Liver (tissue), 9 donors: ENCODE data around the gene CDH4. TPM values are rescaled to one million over a fixed set of nuclear protein-coding genes. Genes with fewer than 3 reads are reported as not detected.

ENCODE experiments used
- DNase-seq: peaks from one replicate; pipeline ENCODE4 v3.0.0-alpha.2; 2017; ENCODE audit warnings: low spot score
- H3K27ac ChIP-seq, 2 donors: one replicate each; pipeline ENCODE4 v1.7.0; 2013; ENCODE audit warnings: inconsistent platforms in 2 of 2, low read length in 2 of 2, control low read depth in 1 of 2, low read depth in 1 of 2, mild to moderate bottlenecking in 1 of 2
- H3K27me3 ChIP-seq, 4 donors: one replicate each; pipeline versions ENCODE4 v1.6.1 to v1.7.0; 2013; ENCODE audit warnings: low read length in 3 of 4, inconsistent platforms in 1 of 4, mild to moderate bottlenecking in 1 of 4, moderate library complexity in 1 of 4; ENCODE audit not compliant: control insufficient read depth in 4 of 4, insufficient read depth in 4 of 4
- H3K36me3 ChIP-seq, 4 donors: one replicate each; pipeline versions ENCODE4 v1.6.1 to v1.7.0; 2013; ENCODE audit warnings: low read length in 3 of 4, mild to moderate bottlenecking in 3 of 4, low read depth in 1 of 4, moderate library complexity in 1 of 4; ENCODE audit not compliant: control insufficient read depth in 4 of 4, insufficient read depth in 3 of 4
- H3K4me1 ChIP-seq, 4 donors: one replicate each; pipeline versions ENCODE4 v1.6.1 to v1.7.0; 2013; ENCODE audit warnings: low read length in 3 of 4, mild to moderate bottlenecking in 3 of 4, moderate library complexity in 1 of 4; ENCODE audit not compliant: control insufficient read depth in 4 of 4, insufficient read depth in 4 of 4
- H3K4me3 ChIP-seq, 3 donors: one replicate each; pipeline versions ENCODE4 v1.6.1 to v1.7.0; 2013; ENCODE audit warnings: low read length in 3 of 3, control low read depth in 1 of 3, low read depth in 1 of 3, mild to moderate bottlenecking in 1 of 3
- H3K9ac ChIP-seq, 2 donors: one replicate each; pipeline ENCODE4 v1.7.0; 2013; ENCODE audit warnings: low read length in 2 of 2, mild to moderate bottlenecking in 2 of 2, moderate library complexity in 2 of 2, control low read depth in 1 of 2, low read depth in 1 of 2
- H3K9me3 ChIP-seq, 4 donors: one replicate each; pipeline versions ENCODE4 v1.6.1 to v1.7.0; 2013; ENCODE audit warnings: low read length in 3 of 4; ENCODE audit not compliant: control insufficient read depth in 4 of 4
- EGR1 ChIP-seq, 2 donors: IDR thresholded peaks; 2 replicates each; pipeline ENCODE4 v1.6.1; 2016 to 2018; ENCODE audit warnings: antibody characterized with exemption in 2 of 2, low read depth in 2 of 2
- FOXA1 ChIP-seq: IDR thresholded peaks from 2 replicates; pipeline ENCODE4 v1.6.1; 2016; ENCODE audit warnings: antibody characterized with exemption
- FOXA2 ChIP-seq: IDR thresholded peaks from 2 replicates; pipeline ENCODE4 v1.6.1; 2016; ENCODE audit warnings: antibody characterized with exemption
- GABPA ChIP-seq, 2 donors: IDR thresholded peaks in 1 of 2; conservative IDR thresholded peaks in 1 of 2; 2 replicates each; pipeline ENCODE4 v1.6.1; 2016; ENCODE audit warnings: antibody characterized with exemption in 2 of 2, mild to moderate bottlenecking in 1 of 2, moderate library complexity in 1 of 2
- HNF4A ChIP-seq, 2 donors: conservative IDR thresholded peaks; 2 replicates each; pipeline ENCODE4 v1.6.1; 2016; ENCODE audit warnings: antibody characterized with exemption in 2 of 2, mild to moderate bottlenecking in 2 of 2
- HNF4G ChIP-seq: IDR thresholded peaks from 2 replicates; pipeline ENCODE4 v1.6.1; 2016; ENCODE audit warnings: antibody characterized with exemption
- JUND ChIP-seq, 2 donors: IDR thresholded peaks; 2 replicates each; pipeline ENCODE4 v1.6.1; 2016; ENCODE audit warnings: antibody characterized with exemption in 2 of 2
- NR2F2 ChIP-seq: IDR thresholded peaks from 2 replicates; pipeline ENCODE4 v1.6.1; 2016; ENCODE audit warnings: antibody characterized with exemption
- RAD21 ChIP-seq, 2 donors: IDR thresholded peaks; 2 replicates each; pipeline ENCODE4 v1.6.1; 2016; ENCODE audit warnings: antibody characterized with exemption in 2 of 2, mild to moderate bottlenecking in 2 of 2
- RXRA ChIP-seq, 2 donors: IDR thresholded peaks; 2 replicates each; pipeline ENCODE4 v1.6.1; 2017 to 2018; ENCODE audit warnings: antibody characterized with exemption in 2 of 2, mild to moderate bottlenecking in 1 of 2
- SP1 ChIP-seq: IDR thresholded peaks from 2 replicates; pipeline ENCODE4 v1.6.1; 2018; ENCODE audit warnings: antibody characterized with exemption, mild to moderate bottlenecking
- TAF1 ChIP-seq: conservative IDR thresholded peaks from 2 replicates; pipeline ENCODE4 v1.6.1; 2016; ENCODE audit warnings: antibody characterized with exemption, mild to moderate bottlenecking
- YY1 ChIP-seq: IDR thresholded peaks from 2 replicates; pipeline ENCODE4 v1.6.1; 2016; ENCODE audit warnings: antibody characterized with exemption, mild to moderate bottlenecking
- WGBS: extraction: QIAGEN DNeasy Blood & Tissue Kit; methylation state at CpG from one replicate; pipeline ENCODE4 v1.1.7; 2013; 5-methylcytosine and 5-hydroxymethylcytosine counted together
- polyA plus RNA-seq, 2 donors: library from polyadenylated mRNA; stranded (reverse) in 1 of 2; unstranded in 1 of 2; fragments of 200-250 nt in 1 of 2; fragments of >200 nt in 1 of 2; fragmentation: Nextera tagmentation in 1 of 2; extraction: Ambion mirVana in 1 of 2; gene quantifications; one replicate each; pipeline versions ENCODE4 v1.2.1 to v1.2.3, GENCODE V29; 2013 to 2015
- total RNA-seq, 2 donors: library from RNA; depleted of rRNA; stranded (reverse); fragments of >200 nt; gene quantifications; one replicate each; pipeline ENCODE4 v1.2.3, GENCODE V29; 2014
- TF ChIP-seq, protein P1 (sequence below): IDR thresholded peaks from 2 replicates; pipeline ENCODE4 v1.6.1; 2016; ENCODE audit warnings: antibody characterized with exemption, mild to moderate bottlenecking
- TF ChIP-seq, protein P2 (sequence below): fragments of 150-350 bp; IDR thresholded peaks from 2 replicates; pipeline ENCODE4 v1.5.1; 2017; ENCODE audit warnings: improper control_type of control experiment, low read depth, low read length; ENCODE audit not compliant: missing input control
- TF ChIP-seq, protein P3 (sequence below): IDR thresholded peaks from 2 replicates; pipeline ENCODE4 v1.6.1; 2016; ENCODE audit warnings: antibody characterized with exemption
- TF ChIP-seq, protein P4 (sequence below): IDR thresholded peaks from 2 replicates; pipeline ENCODE4 v1.6.1; 2016; ENCODE audit warnings: antibody characterized with exemption
- TF ChIP-seq, protein P5 (sequence below): IDR thresholded peaks from 2 replicates; pipeline ENCODE4 v1.6.1; 2016; ENCODE audit warnings: antibody characterized with exemption
- donor health status: healthy.
- donor health status: healthy.
- donor health status: healthy.
- donor health status: healthy.
- donor health status: healthy.

CDH4 gene
- total and polyA plus RNA-seq, 4 donors = 0.03 to 0.25 (median 0.19) TPM; not detected in 1

DNA sequence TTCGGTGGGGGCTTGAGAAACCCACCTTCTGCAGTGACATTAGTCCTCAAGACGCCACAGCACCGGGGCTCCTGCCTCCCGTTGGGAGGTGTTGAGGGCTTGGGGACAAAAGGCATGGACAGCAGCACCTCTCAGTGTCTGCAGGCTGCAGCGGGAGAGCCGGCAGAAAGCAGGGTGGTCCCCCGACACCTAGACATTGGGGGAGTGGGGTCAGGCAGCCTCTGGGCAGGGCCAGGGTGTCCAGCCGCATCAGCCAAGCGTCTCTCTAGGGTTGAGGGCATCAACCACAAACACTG is 549.0 kb downstream of the CDH4 start:
- Histone ChIP-seq H3K4me1 (no peaks in the 10 kb centered on the region), H3K36me3 (no peaks in the 10 kb centered on the region), H3K4me3 (no peak overlapping the region), H3K27ac (no peak overlapping the region), H3K9ac (no peak overlapping the region), H3K9me3 (no peaks in the 10 kb centered on the region), H3K27me3 (peaks cover 0 to 4% (median 3%) of the 10 kb centered on the region in 4 donors)
- no peak for TF ChIP-seq JUND (IDR thresholded peaks at IDR 0.05)
- TF ChIP-seq YY1 = no peak
- no peak for TF ChIP-seq HNF4G
- DNase-seq = no peak
- WGBS = 85% methylated on average over 9 of the region's 9 CpGs

DNA sequence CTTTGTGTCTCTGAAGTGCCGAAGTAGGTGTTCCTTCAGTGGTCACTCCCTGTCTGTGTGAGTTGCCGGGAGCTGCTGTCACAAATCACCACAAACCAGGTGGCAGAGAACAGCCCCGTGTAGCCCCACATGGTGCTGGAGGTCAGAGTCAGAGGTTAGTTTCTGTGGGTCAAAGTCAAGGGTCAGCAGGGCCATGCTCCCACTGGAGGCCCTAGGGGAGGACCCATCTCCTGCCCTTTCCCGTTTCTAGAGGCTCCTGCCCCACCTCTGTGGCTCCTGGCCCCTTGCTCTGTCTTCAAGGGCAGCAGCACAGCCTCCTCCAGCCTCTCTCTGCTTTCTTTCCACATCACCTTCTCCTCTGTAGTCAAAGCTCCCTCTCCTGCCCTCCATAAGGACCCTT is 549.4 kb downstream of the CDH4 start:
- H3K36me3 ChIP-seq = no peaks in the 10 kb centered on the region
- TF ChIP-seq, protein P1, sequence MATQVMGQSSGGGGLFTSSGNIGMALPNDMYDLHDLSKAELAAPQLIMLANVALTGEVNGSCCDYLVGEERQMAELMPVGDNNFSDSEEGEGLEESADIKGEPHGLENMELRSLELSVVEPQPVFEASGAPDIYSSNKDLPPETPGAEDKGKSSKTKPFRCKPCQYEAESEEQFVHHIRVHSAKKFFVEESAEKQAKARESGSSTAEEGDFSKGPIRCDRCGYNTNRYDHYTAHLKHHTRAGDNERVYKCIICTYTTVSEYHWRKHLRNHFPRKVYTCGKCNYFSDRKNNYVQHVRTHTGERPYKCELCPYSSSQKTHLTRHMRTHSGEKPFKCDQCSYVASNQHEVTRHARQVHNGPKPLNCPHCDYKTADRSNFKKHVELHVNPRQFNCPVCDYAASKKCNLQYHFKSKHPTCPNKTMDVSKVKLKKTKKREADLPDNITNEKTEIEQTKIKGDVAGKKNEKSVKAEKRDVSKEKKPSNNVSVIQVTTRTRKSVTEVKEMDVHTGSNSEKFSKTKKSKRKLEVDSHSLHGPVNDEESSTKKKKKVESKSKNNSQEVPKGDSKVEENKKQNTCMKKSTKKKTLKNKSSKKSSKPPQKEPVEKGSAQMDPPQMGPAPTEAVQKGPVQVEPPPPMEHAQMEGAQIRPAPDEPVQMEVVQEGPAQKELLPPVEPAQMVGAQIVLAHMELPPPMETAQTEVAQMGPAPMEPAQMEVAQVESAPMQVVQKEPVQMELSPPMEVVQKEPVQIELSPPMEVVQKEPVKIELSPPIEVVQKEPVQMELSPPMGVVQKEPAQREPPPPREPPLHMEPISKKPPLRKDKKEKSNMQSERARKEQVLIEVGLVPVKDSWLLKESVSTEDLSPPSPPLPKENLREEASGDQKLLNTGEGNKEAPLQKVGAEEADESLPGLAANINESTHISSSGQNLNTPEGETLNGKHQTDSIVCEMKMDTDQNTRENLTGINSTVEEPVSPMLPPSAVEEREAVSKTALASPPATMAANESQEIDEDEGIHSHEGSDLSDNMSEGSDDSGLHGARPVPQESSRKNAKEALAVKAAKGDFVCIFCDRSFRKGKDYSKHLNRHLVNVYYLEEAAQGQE = no peak
- TF ChIP-seq RAD21 (IDR thresholded peaks at IDR 0.05) (no peak), YY1 (no peak), EGR1 (IDR thresholded peaks at IDR 0.05; ENCODE audit: low read depth in 2 of 2) (no peak), TAF1 (no peak), GABPA (IDR thresholded peaks at IDR 0.05 in 1 of 2, conservative IDR thresholded peaks at IDR 0.05 in 1 of 2) (no peak), FOXA2 (no peak), RXRA (IDR thresholded peaks at IDR 0.05) (no peak), SP1 (no peak), NR2F2 (no peak), FOXA1 (no peak), JUND (IDR thresholded peaks at IDR 0.05) (no peak), HNF4A (conservative IDR thresholded peaks at IDR 0.05) (no peak)
- TF ChIP-seq, protein P2, sequence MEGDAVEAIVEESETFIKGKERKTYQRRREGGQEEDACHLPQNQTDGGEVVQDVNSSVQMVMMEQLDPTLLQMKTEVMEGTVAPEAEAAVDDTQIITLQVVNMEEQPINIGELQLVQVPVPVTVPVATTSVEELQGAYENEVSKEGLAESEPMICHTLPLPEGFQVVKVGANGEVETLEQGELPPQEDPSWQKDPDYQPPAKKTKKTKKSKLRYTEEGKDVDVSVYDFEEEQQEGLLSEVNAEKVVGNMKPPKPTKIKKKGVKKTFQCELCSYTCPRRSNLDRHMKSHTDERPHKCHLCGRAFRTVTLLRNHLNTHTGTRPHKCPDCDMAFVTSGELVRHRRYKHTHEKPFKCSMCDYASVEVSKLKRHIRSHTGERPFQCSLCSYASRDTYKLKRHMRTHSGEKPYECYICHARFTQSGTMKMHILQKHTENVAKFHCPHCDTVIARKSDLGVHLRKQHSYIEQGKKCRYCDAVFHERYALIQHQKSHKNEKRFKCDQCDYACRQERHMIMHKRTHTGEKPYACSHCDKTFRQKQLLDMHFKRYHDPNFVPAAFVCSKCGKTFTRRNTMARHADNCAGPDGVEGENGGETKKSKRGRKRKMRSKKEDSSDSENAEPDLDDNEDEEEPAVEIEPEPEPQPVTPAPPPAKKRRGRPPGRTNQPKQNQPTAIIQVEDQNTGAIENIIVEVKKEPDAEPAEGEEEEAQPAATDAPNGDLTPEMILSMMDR = no peak
- TF ChIP-seq, protein P3, sequence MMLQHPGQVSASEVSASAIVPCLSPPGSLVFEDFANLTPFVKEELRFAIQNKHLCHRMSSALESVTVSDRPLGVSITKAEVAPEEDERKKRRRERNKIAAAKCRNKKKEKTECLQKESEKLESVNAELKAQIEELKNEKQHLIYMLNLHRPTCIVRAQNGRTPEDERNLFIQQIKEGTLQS = no peak
- TF ChIP-seq, protein P4, sequence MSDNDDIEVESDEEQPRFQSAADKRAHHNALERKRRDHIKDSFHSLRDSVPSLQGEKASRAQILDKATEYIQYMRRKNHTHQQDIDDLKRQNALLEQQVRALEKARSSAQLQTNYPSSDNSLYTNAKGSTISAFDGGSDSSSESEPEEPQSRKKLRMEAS = no peak
- TF ChIP-seq, protein P5, sequence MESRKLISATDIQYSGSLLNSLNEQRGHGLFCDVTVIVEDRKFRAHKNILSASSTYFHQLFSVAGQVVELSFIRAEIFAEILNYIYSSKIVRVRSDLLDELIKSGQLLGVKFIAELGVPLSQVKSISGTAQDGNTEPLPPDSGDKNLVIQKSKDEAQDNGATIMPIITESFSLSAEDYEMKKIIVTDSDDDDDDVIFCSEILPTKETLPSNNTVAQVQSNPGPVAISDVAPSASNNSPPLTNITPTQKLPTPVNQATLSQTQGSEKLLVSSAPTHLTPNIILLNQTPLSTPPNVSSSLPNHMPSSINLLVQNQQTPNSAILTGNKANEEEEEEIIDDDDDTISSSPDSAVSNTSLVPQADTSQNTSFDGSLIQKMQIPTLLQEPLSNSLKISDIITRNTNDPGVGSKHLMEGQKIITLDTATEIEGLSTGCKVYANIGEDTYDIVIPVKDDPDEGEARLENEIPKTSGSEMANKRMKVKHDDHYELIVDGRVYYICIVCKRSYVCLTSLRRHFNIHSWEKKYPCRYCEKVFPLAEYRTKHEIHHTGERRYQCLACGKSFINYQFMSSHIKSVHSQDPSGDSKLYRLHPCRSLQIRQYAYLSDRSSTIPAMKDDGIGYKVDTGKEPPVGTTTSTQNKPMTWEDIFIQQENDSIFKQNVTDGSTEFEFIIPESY = no peak
- peaks cover 0 to 4% (median 3%) of the 10 kb centered on the region in 4 donors for H3K27me3 ChIP-seq
- 54% methylated on average over 4 of the region's 4 CpGs for WGBS
- no peak overlapping the region for H3K4me3 ChIP-seq
- no peak for DNase-seq
- no peaks in the 10 kb centered on the region for H3K4me1 ChIP-seq
- H3K27ac ChIP-seq = no peak overlapping the region
- no peak overlapping the region for H3K9ac ChIP-seq
- no peaks in the 10 kb centered on the region for H3K9me3 ChIP-seq
